Fibroblast of skin of left biceps (primary cell): Measurements from ENCODE around the gene NOB1.
"Not testable (repeated sequence)": the region's sequence is repeated elsewhere in the genome, so short reads cannot be mapped to it uniquely, and the experiment has no call there.

Experiments used
- DNase-seq, 2 experiments: peaks; one replicate each; pipeline ENCODE4 v3.0.0-alpha.2; 2013; ENCODE audit warnings: low read depth in 2 of 2

NOB1 gene

DNA sequence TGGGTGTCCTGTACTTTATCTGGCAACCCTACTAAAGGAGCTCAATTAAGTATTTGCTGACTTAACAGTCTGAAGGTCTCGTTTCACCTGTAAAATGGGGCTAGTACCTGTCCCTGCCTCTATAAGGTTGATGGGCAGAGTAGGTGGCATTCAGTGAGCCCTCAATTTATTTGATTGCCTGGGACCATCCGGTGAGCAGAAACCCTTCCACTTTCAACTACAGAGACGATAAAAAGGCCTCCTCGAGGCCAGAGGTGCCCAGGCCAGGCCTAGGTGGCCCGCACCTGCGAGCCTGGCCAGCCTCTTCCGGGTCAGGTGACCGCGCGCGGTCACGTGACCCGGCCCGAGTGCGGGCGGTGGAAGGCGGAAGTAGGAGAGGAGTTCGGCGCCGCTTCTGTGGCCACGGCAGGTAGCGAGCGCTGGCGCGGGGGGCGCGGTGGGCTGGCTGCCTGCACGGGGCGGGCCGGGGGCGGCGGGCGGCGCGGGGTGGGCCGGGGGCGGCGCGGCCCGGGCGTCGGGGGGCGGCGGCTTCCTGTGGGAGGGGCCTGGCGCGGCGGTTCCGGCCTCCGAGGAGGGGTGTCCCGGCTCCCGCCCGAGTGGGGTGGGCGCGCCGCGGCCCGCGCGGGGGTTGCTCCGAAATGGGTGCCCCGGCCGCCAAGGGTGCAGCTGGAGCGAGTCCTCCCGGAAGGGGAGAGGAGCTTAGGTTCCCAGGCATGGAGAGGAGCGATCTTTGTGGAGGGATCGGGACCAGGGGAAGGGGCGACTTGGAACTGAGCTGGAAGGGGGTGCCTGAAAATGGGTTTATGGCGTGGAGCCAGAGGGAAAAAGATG lies 7.5 kb upstream of the NOB1 start, which contains the start of gene WWP2:
TSS of gene WWP2 (plus strand) at position 350 of the 831 bp plus-strand sequence. CDS start 24,679 bp downstream, outside the sequence.
- DNase-seq = no peak

DNA sequence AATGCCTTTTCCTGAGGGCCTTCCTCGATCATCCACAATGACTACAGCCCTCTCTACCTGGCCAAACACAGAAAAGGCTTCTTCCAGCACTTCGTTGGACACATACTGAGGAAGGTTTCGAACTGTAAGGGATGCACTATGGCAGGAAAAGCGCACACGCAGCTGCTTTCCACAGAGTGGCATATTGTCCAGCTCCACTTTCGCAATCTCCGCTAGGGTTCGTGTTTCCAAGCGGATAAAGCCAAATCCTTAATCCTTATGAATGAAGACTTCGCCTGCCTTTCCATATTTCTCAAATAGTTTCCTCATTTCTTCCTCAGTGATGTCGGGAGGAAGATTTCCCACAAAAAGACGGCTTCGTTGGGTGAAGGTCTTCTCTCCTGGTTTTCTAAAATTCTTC lies 2.6 kb upstream of the NOB1 start:
- not testable (repeated sequence) for DNase-seq

DNA sequence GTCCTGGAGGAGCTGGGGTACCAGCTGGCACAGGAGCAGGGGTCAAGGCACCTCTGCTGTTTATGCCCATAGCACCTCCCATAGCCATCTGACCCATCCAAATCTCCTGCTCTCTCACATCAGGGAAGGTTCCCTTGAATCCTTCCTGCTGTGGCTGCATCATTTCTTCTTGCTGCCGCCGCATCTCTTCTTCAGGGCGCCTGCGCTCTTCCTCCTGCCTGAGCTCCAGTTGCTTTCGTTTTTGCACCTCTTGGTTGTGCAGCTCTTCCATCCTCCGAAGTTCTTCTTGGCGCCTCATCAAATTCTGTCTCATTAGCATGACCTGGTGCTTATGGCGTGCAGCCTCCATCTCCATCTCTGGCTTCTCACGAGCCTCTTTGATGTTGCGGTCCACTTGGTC lies 2.0 kb upstream of the NOB1 start:
- DNase-seq = no peak

DNA sequence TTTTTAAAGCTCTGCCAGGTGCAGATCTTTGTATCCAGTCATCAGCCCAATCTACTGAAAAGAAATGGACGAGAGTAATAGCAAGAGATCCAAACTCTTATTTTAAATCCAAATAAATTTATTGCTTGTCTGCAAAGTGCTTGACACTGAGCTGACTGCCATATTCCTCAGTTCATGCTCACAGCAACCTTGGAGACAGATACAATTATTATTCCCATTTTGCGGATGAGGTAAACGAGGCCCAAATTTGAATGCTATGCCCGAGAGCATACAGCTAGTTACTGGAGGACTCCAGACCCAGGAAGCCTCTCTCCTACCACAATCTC lies 620 bp downstream of the NOB1 start:
- DNase-seq = no peak

DNA sequence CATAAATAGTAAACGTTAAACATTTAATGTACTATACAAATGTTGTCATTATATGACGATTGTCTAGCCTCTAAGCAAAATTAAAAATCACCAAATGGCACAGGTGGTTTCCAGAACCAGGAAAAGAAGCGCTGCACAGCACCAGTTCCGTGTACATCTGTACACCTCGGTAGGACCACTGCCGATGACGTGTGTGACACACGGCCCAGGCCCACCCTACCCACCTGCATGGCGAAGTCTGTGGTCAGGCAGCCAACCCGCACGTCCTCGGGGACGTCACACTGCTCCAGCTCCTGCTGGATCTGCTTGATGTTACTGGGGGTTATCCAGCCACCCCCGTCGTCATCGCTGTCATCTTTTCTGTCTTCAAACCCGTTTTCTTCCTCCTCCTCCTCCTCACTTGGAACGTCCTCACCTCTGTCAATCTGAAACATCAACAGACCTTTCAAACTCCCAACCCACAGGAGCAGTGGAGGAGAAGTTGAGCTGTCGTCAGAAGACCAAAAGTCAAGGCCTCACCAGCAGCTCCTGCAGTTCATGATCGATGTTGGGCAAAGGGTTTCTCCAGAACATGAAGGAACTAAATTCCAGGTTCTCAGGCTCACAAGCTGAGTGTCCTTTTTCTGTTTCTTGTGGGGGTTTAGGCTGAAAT lies 5.9 kb downstream of the NOB1 start:
- no peak for DNase-seq

DNA sequence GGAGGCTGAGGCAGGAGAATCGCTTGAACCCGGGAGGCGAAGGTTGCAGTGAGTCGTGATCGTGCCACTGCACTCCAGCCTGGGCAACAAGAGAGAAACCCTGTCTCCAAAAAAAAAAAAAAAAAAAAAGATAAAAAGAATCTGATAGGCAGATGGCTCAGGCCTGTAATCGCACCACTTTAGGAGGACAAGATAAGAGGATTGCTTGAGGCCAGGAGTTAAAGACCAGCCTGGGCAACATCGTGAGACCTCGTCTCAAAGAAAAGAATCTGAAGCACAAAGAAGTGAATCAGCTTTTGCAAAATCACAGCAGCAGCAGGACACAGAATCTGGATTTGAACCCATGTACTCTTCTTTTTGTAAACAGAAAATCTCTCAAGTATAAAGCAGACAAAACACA lies 7.6 kb downstream of the NOB1 start:
- no peak for DNase-seq

DNA sequence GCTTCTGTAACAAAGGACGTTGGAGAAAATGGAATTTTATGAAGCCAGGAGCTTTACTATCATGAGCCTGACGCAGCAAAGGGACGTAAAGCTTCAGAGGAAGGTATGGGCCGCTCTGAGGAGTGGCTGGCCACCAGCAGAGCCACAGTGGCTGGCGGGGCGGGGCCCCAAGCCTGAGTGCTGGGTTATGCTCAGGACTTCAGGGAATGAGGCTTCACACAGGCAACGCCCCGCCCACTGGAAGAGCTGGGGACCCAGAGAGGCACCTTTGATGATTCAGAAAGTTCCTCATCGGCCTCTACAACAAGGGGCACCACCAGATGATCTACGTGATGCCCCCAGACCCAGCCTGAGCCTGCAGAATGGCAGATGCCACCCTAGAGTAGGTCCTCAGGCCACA lies 8.8 kb downstream of the NOB1 start:
- no peak for DNase-seq

DNA sequence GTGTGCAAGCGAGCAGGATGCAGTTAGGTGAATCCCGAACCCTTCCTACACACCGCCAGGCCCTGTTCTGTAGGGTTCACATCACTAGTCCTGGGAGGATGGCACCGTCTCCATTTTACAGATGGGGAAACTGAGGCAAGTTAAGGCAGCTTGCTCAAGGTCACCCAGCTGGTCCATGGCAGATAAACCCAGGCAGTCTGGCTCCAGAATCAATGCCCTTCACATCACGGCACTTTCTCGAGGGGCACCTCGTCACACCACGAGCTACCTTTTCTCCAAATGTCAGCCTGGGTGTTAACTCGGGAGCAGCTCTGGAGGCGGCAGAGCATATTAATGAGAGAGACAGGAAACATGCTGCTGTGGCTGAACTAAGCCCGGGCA lies 9.5 kb downstream of the NOB1 start:
- DNase-seq = no peak

DNA sequence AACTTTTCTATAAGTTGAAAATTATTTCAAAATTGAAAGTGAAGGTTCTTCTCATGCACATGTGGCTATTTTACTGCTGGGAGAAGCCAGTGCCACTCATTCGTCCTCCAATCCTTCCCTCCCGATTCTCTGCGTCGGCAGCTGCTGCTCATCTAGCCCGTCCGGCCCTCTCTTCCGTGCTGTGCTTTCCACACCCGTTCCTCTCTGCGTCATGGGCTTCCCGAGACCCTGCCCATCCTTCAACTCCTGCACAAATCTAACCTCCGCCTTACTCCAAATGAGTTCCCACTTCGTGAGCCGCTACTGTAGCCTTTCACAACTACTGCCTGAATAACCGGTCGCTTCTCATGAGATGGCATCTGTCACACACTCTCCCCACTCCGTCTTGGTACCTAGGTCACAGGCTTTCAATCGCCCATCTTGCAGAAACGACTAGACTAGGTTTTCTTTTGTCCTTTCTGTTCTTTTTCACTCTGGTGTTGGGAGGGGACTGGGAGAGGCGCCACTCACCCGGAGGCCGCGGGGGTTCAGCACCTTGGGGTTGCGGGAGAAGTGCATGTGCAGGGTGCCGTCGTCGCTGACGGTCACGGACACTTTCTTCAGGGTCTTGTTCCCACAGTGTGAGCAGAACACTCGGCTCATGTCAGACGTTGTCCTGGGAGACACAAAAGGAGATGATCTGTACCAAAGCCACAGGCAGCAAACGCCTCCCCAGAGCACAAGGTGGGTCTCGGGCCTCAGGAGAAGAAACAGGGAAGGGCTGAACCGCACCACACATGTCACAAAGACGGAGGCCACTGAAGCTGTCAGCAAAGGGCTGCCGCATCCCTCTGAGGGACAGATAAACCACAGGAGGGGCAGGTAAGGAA lies 10.1 kb downstream of the NOB1 start:
- DNase-seq = no peak

DNA sequence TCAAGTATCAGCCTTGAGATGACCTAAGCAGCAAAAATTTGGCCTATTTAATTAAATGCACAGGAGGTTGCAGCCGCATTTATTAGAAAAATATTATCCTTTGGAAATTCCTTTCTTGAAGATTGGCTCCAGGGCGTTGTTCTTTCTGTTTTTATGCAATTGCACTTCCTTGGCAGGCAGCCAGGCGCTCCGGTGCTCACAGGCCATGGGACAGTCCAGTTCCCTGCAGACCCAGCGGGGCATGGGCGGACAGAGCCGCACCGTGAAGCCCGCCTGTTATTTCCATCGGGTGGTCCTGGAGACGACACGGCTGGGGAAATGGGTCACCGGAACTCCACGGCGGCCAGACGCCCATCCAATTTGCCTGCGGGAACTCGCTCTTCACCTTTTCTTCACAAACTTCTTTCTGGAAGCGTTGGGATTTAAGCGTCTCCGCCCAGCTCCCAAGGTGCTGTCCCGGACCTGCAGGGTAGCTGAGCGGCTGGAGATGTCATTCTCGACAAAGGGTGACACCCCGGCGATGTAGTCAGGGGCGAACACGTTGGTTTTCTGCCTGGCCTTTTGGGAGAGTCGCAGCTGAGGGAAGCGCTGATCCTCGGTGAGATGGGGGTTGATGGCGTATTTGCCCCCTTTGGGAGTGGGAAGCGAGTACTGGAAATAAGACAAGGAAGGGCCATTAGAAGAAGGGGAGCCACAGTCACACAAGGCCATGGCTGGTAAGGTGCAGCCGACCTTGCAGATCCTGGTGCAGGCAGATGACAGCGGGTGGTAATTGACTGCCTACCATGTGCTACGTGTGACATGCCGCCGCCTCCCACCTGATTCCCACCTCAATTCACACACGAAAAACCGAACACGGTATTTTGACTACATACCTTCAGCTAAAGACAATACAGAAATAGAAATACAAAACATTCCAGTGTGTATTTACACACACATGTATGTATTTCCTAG lies 12.5 kb downstream of the NOB1 start:
- DNase-seq = no peak

DNA sequence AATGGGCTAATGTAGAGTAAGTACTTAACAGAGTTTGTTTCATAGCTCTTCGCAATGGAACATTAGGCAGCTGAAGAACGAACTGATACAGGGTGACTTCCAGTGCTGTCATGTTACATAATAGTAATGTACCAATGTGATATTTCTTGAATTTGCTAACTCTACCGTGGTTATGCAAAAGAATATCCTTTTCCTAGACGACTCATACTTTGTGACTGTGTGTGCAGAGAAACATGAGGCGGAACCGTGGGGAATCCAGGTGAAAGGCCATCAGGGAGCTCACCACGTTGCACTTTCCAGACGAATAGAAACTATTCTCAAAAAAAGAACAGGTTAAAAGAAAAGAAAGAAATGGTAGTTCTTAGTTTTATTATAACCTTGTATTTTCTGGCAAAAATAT lies 13.2 kb downstream of the NOB1 start:
- no peak for DNase-seq

DNA sequence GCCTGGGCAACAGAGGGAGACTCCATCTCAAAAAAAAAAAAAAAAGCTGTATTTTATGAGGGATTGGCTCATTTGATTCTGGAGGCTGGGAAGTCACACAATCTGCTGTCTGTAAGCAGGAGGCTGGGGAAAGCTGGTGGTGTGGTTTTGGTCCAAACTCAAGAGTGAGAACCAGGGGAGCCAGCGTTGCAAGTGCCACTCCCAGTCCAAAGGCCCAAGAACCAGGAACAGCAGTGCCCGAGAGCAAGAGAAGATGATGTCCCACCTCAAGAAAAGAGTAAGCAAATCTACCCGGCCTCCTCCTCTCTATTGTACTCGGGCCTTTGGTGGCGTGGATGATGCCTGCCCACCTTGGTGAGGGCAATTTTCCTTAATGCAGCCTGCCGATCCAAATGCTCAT lies 22.6 kb downstream of the NOB1 start:
- DNase-seq = no peak

DNA sequence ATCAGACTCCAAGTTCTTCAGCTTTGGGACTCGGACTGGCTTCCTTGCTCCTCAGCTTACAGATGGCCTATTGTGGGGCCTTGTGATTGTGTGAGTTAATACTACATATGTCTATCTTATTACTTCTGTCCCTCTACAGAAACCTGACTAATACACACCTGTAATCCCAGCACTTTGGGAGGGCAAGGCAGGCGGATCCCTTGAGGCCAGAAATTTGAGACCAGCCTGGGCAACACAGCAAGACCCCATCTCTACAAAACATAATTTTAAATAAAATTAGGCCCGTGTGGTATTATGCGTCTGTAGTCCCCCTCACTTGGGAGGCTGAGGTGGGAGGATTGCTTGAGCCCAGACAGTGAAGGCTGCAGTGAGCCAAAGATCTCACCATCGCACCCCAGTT lies 23.4 kb downstream of the NOB1 start:
- not testable (repeated sequence) for DNase-seq

DNA sequence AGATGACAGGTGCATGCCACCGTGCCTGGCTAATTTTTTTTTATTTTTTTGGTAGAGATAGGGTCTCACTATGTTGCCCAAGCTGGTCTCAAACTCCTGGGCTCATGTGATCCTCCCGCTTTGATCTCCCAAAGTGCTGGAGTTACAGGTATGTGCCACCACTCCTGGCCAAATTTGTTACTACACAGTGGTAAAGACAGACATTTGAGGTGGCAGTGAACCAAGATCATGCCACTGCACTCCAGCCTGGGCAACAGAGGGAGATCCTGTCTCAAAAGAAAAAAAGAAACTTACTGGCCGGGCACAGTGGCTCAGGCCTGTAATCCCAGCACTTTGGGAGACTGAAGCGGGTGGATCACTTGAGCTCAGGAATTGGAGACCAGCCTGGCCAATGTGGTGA lies 25.7 kb downstream of the NOB1 start:
- DNase-seq = not testable (repeated sequence)

DNA sequence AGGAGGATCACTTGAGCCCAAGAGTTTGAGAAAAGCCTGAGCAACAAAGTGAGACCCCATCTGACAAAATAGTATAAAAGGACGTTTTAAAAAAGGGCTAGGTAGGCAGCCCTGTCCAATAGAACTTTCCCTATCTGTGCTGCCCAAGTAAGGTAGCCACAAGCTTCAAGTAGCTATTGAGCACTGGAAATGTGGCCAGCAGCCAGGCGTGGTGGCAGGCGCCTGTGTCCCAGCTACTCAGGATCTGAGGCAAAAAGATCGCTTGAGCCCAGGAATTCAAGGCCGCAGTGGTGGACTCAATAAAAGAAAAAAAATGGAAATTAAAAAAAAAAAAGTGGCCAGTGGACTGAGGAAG lies 26.8 kb downstream of the NOB1 start:
- no peak for DNase-seq

DNA sequence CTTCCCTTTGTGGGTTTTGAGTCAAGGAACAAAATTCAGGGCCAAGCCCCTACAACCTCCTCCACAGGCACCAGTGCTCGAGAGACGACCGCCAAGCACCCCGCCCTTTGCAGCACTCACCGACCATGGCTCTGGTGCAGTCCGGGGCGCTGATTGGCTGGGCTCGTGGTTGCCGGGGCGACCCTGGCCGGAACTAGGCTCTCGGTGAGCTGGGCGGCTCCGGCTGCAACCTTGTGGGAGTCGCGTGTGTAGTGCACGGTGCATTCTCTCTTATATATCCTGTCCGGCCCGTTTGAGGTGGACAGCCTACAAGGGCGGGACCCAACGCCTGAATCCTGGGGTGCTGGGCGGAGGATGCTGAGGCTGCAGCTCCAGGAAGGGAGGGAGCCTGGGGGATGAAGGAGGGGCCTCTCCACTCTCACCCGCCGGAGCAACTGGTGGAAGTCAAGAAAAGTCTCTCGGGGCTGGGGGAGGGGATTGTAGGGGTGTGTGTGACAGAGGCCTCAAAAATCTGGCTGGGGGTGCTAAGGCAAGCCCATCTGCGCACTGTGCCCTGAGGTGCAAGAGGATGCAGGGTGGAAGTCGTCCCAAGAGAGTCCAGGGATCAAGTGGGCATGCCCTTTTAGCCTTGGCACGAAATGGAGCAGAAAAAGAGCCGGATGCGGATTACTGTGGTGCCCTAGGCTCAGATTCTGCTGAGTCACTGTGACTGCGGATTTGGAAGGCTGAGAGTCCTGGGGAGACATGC lies 28.2 kb downstream of the NOB1 start, which contains the start of gene NQO1:
TSS of gene NQO1 (minus strand) at position 248 of the 748 bp plus-strand sequence. CDS start at position 127, 121 bp downstream.
- peak; percentile 86 for DNase-seq

DNA sequence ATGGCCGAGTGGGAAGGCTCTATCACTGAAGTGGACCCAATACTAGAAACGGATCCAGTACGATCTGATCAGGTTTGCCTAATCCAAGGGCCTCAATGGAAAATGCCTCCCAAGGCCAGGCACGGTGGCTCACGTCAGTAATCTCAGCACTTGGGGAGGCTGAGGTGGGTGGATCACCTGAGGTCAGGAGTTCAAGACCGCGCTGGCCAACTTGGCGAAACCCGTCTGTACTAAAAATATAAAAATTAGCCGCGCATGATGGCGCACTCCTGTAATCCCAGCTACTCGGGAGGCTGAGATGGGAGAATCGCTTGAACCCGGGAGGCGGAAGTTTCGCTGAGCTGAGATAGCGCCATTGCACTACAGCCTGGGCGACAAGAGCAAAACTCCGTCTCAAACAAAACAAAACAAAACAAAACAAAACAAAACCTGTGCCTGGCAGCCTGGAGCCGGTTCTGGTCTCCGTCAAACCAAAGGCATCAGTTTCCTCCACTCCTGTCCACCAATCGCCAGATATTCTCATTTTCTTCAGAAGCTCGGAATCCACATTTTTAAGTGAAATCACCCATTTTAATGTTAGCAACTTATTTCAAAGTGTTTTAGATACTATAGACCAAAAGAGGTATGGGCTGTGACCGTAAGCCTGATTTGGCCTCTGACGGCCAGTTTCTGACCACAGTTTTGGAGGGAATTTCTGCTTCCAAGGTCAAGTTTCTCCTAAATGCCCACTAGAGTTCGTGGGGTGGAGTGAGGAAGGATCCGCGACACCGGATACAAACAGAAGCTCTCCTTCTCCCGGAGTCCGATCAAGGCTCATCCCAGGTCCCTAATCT lies 29.0 kb downstream of the NOB1 start:
- DNase-seq = no peak

DNA sequence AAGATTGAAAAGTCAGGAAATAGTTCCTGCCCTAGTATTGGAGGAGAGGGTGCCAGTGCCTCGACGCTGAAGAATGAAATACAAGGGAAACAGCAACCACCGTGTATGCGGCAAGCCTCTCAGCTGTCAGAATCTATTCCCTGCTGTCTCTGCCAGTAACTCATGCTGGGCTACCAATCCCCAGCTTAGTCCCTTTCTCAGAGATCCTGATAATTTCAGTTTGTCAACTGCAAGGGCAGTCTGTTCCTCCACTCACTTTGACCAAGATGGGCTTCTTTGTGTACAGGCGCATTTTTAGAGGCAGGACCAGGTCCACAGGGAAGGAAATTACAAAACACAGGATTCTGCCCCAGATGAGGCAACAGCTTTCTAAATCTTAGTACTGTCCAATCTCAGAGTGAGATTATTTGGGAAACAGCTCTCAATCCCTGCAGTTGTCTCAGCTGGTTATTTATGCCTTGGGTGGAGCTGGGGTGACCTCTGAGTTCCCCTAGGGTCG lies 29.7 kb downstream of the NOB1 start:
- DNase-seq = no peak

DNA sequence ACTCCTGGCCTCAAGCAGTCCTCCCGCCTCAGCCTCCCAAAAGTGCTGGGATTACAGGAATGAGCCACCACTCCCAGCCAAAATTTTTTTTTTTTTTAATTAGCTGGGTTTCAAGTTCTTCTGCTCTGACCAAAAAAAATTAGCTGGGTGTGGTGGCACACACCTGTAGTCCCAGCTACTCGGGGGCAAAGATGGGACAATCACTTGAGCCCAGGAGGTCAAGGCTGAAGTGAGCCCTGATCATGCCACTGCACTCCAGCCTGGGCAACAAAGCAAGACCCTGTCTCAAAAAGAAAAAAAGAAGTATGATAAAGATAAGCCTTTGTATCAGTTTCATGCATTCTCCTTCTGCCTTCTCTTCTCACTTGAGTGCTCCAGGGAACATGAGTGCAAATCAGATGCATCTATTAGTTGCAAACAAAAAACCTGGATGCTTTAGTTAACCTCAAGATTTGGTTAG lies 30.3 kb downstream of the NOB1 start:
- DNase-seq = no peak
